Measurements from ENCODE around the gene SPEG. TPM values are rescaled to one million over a fixed set of nuclear protein-coding genes. Genes with fewer than 3 reads are reported as not detected.

SPEG gene
- polyA plus RNA-seq, 1 donor (not counting 4 experiments of a cell fraction or from before 2014, with no cell fraction given) = 18.8 TPM

GRCh38 chr2:219398721-219399363 is 35.8 kb upstream of the SPEG start:
- no peak for TF ChIP-seq EZH2 (IDR thresholded peaks at IDR 0.05; ENCODE audit: low read length)
- no peak overlapping the region for H3K9ac ChIP-seq (ENCODE audit: control insufficient read depth, extremely low read depth, insufficient read depth, low read length)
- no peak overlapping the region for H2AFZ ChIP-seq (ENCODE audit: control insufficient read depth, low read length)
- no peak overlapping the region for H3K4me2 ChIP-seq (ENCODE audit: control insufficient read depth, extremely low read depth, insufficient read depth, low read depth, low read length)
- no peak for FAIRE-seq
- DNase-seq (ENCODE audit: low read depth, low spot score) = no peak
- no peaks in the 10 kb centered on the region for H3K9me3 ChIP-seq (ENCODE audit: control insufficient read depth, low read depth, low read length)
- peaks cover 3% of the 10 kb centered on the region for H3K4me1 ChIP-seq (ENCODE audit: control insufficient read depth, extremely low read depth, insufficient read depth, low read length)
- H3K79me2 ChIP-seq (ENCODE audit: control insufficient read depth, insufficient read depth, low read length) = no peaks in the 10 kb centered on the region
- no peaks in the 10 kb centered on the region for H3K36me3 ChIP-seq (ENCODE audit: control insufficient read depth in 2 of 2, extremely low read depth in 1 of 2, insufficient read depth in 2 of 2, low read length in 2 of 2)
- no peak overlapping the region for H3K4me3 ChIP-seq (ENCODE audit: control insufficient read depth in 2 of 3, extremely low read depth in 1 of 3, insufficient read depth in 2 of 3, low read depth in 1 of 3, low read length in 3 of 3)
- no peaks in the 10 kb centered on the region for H3K9me1 ChIP-seq (ENCODE audit: control insufficient read depth, extremely low read depth, insufficient read depth, low read length)
- H3K27me3 ChIP-seq (ENCODE audit: control insufficient read depth, extremely low read depth, insufficient read depth, low read length) = no peaks in the 10 kb centered on the region
- H4K20me1 ChIP-seq (ENCODE audit: control insufficient read depth, extremely low read depth, insufficient read depth, low read length) = no peaks in the 10 kb centered on the region
- dilution Hi-C loops (cut with MboI; ENCODE audit: extremely low pct_ligation_motif_present, low sequenced_read_pairs) = no loop called here
- no peak overlapping the region for H3K27ac ChIP-seq (ENCODE audit: control insufficient read depth, insufficient read depth, low read length)

GRCh38 chr2:219399716-219400478 is 34.7 kb upstream of the SPEG start:
- DNase-seq (ENCODE audit: low read depth, low spot score) = no peak
- no peaks in the 10 kb centered on the region for H3K27me3 ChIP-seq (ENCODE audit: control insufficient read depth, extremely low read depth, insufficient read depth, low read length)
- H2AFZ ChIP-seq (ENCODE audit: control insufficient read depth, low read length) = no peak overlapping the region
- dilution Hi-C loops (cut with MboI; ENCODE audit: extremely low pct_ligation_motif_present, low sequenced_read_pairs) = no loop called here
- no peaks in the 10 kb centered on the region for H3K79me2 ChIP-seq (ENCODE audit: control insufficient read depth, insufficient read depth, low read length)
- H3K9me1 ChIP-seq (ENCODE audit: control insufficient read depth, extremely low read depth, insufficient read depth, low read length) = no peaks in the 10 kb centered on the region
- FAIRE-seq = no peak
- H3K4me1 ChIP-seq (ENCODE audit: control insufficient read depth, extremely low read depth, insufficient read depth, low read length) = peaks cover 3% of the 10 kb centered on the region
- no peak overlapping the region for H3K27ac ChIP-seq (ENCODE audit: control insufficient read depth, insufficient read depth, low read length)
- TF ChIP-seq CTCF (optimal IDR thresholded peaks at IDR 0.05 in 1 of 3, IDR thresholded peaks at IDR 0.05 in 1 of 3, conservative IDR thresholded peaks at IDR 0.05 in 1 of 3; ENCODE audit: extremely low read depth in 1 of 3, insufficient read depth in 2 of 3, low read length in 3 of 3) (no peak), EZH2 (IDR thresholded peaks at IDR 0.05; ENCODE audit: low read length) (no peak)
- no peak overlapping the region for H3K9ac ChIP-seq (ENCODE audit: control insufficient read depth, extremely low read depth, insufficient read depth, low read length)
- no peaks in the 10 kb centered on the region for H3K9me3 ChIP-seq (ENCODE audit: control insufficient read depth, low read depth, low read length)
- H3K4me2 ChIP-seq (ENCODE audit: control insufficient read depth, extremely low read depth, insufficient read depth, low read depth, low read length) = no peak overlapping the region
- no peaks in the 10 kb centered on the region for H4K20me1 ChIP-seq (ENCODE audit: control insufficient read depth, extremely low read depth, insufficient read depth, low read length)
- H3K36me3 ChIP-seq (ENCODE audit: control insufficient read depth in 2 of 2, extremely low read depth in 1 of 2, insufficient read depth in 2 of 2, low read length in 2 of 2) = no peaks in the 10 kb centered on the region
- H3K4me3 ChIP-seq (ENCODE audit: control insufficient read depth in 2 of 3, extremely low read depth in 1 of 3, insufficient read depth in 2 of 3, low read depth in 1 of 3, low read length in 3 of 3) = no peak overlapping the region
